Activated B cell treated with CpG ODN at 0.5 μM for 24 hours (primary cell): ENCODE data around the gene HS1BP3. TPM values are rescaled to one million over a fixed set of nuclear protein-coding genes. Genes with fewer than 3 reads are reported as not detected.

Source experiments
- ATAC-seq: fragments of 200-7000 bp; cut with Tn5 transposase; one replicate; pipeline ENCODE4 v1.10.0; 2021; ENCODE audit warnings: low read depth, mild to moderate bottlenecking, moderate library complexity
- CTCF ChIA-PET: fragments of 350-600 bp; sonication (Branson Sonifier 250); formaldehyde crosslinking; loops from one replicate; lab custom pipeline; 2021; ENCODE audit warnings: antibody characterized with exemption; lab: Charles Lee
- POLR2A ChIA-PET: fragments of 350-600 bp; sonication (Branson Sonifier 250); formaldehyde crosslinking; loops from one replicate; lab custom pipeline; 2021; ENCODE audit warnings: antibody characterized with exemption; lab: Charles Lee
- DNase-seq: peaks from one replicate; pipeline ENCODE4 v3.0.0; 2022
- H3K27ac Mint-ChIP-seq: one replicate; pipeline ENCODE4 v1.8.0; 2020; ENCODE audit warnings: mixed read lengths
- H3K27me3 Mint-ChIP-seq: one replicate; pipeline ENCODE4 v1.8.0; 2021; ENCODE audit warnings: mixed read lengths
- H3K36me3 Mint-ChIP-seq: one replicate; pipeline ENCODE4 v1.8.0; 2021; ENCODE audit warnings: low read depth, mixed read lengths
- H3K4me1 Mint-ChIP-seq: one replicate; pipeline ENCODE4 v1.8.0; 2021; ENCODE audit warnings: mixed read lengths
- H3K4me3 Mint-ChIP-seq: one replicate; pipeline ENCODE4 v1.8.0; 2020; ENCODE audit warnings: mild to moderate bottlenecking, mixed read lengths
- H3K9me3 Mint-ChIP-seq: one replicate; pipeline ENCODE4 v1.8.0; 2020; ENCODE audit warnings: mixed read lengths
- intact Hi-C: fragments of 100-400 bp; cut with micrococcal nuclease; formaldehyde crosslinking; loops from one replicate; pipeline ENCODE4 v1.15.1; 2024
- total RNA-seq: library from RNA; stranded (reverse); gene quantifications from 2 replicates; pipeline ENCODE4 v1.2.3, GENCODE V29; 2022
- TF ChIP-seq, protein P1 (sequence below): fragments of 200-600 bp; IDR thresholded peaks from one replicate; pipeline ENCODE4 v1.8.0; 2022; ENCODE audit warnings: antibody characterized with exemption, mild to moderate bottlenecking

The HS1BP3 gene
- total RNA-seq, 1 donor from 2014 or later = 13.1 TPM

DNA sequence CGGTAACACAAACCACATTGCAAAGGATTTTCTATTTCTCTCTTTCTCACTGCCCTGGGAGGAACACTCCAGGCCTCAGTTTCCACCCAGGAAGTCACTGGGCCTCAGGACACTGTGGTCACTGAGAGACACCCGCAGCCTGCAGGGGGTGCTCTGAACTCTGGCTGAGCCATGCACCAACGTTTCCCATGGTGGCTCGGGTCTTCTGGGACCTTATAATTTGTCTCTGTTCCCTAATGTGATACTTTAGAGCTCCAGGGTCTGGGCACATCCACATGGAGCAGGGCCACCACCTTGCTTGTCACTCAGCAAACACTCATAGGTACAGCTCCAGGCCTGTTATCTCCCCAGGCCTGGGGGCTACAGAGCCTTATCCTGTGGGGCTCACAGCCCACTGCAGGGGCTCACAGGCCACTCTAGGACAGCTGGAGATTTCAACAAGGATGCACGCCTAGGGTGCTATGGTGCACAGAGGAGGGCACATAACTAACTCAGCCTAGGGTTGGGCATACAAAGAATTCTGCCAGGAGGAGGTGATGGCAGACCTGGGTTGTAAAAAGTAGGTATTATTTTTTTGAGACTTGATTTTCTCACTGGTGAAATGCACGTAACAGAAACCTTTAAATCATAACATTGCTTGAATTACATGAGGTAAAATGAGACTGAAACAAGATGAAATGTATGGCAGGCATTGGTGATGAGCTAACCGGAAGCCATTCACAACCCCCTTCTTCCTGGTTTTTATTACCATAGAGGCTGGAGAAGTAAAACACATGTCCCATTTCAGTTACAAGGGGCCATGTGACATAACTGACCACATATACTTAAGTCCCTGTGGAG, 3.0 kb upstream of the HS1BP3 start:
- Mint-ChIP-seq H3K4me3 (no peak overlapping the region), H3K36me3 (peaks cover 2% of the 10 kb centered on the region), H3K27me3 (peaks cover 9% of the 10 kb centered on the region), H3K4me1 (peaks cover 20% of the 10 kb centered on the region), H3K9me3 (no peaks in the 10 kb centered on the region), H3K27ac (no peak overlapping the region)
- ChIA-PET POLR2A (no interaction called here), CTCF (interaction anchor here (0.8 to 1.3 kb wide), 2 partner anchors 9 to 309 kb away, joined by 5 read pairs; no protein-coding TSS in a partner anchor)
- ATAC-seq = no peak
- DNase-seq = no peak
- TF ChIP-seq, protein P1, sequence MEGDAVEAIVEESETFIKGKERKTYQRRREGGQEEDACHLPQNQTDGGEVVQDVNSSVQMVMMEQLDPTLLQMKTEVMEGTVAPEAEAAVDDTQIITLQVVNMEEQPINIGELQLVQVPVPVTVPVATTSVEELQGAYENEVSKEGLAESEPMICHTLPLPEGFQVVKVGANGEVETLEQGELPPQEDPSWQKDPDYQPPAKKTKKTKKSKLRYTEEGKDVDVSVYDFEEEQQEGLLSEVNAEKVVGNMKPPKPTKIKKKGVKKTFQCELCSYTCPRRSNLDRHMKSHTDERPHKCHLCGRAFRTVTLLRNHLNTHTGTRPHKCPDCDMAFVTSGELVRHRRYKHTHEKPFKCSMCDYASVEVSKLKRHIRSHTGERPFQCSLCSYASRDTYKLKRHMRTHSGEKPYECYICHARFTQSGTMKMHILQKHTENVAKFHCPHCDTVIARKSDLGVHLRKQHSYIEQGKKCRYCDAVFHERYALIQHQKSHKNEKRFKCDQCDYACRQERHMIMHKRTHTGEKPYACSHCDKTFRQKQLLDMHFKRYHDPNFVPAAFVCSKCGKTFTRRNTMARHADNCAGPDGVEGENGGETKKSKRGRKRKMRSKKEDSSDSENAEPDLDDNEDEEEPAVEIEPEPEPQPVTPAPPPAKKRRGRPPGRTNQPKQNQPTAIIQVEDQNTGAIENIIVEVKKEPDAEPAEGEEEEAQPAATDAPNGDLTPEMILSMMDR = no peak
- intact Hi-C loops = loop anchor here (5.0 to 10.0 kb wide), 2 partner anchors 429 to 1307 kb away; partner anchors contain the start of gene SDC1

GRCh38 chr2:20652673-20653575, 2.0 kb upstream of the HS1BP3 start:
- H3K4me3 Mint-ChIP-seq = no peak overlapping the region
- intact Hi-C loops = loop anchor here (5.0 to 10.0 kb wide), 2 partner anchors 428 to 1306 kb away; partner anchors contain the start of gene SDC1
- peaks cover 4% of the 10 kb centered on the region for H3K27me3 Mint-ChIP-seq
- TF ChIP-seq, protein P1 = no peak
- peaks cover 30% of the 10 kb centered on the region for H3K4me1 Mint-ChIP-seq
- DNase-seq (no peak), ATAC-seq (no peak)
- H3K9me3 Mint-ChIP-seq = no peaks in the 10 kb centered on the region
- ChIA-PET POLR2A (interaction anchor here (2.9 to 4.9 kb wide), 2 partner anchors 14 to 205 kb away, joined by 36 to 86 read pairs; partner anchors contain the start of genes GDF7 and RHOB), CTCF (interaction anchor here (2.0 to 3.4 kb wide), 2 partner anchors 9 to 11 kb away, joined by 12 to 36 read pairs; no protein-coding TSS in a partner anchor)
- H3K36me3 Mint-ChIP-seq = peaks cover 2% of the 10 kb centered on the region
- H3K27ac Mint-ChIP-seq = no peak overlapping the region

- H3K4me3 Mint-ChIP-seq = peak overlapping the region; percentile 87
- ChIA-PET POLR2A (interaction anchor here (1.7 to 4.9 kb wide), 4 partner anchors 15 to 204 kb away, joined by 11 to 86 read pairs (median 28); partner anchors contain the start of genes GDF7, LDAH and RHOB), CTCF (interaction anchor here (1.1 to 3.4 kb wide), 5 partner anchors 10 to 518 kb away, joined by 3 to 36 read pairs (median 7); no protein-coding TSS in a partner anchor)
- no peak for ATAC-seq
- intact Hi-C loops = loop anchor here (5.0 to 10.0 kb wide), 2 partner anchors 427 to 1305 kb away; partner anchors contain the start of gene SDC1
- TF ChIP-seq, protein P1 = no peak
- peaks cover 3% of the 10 kb centered on the region for H3K27me3 Mint-ChIP-seq
- H3K4me1 Mint-ChIP-seq = peaks cover 38% of the 10 kb centered on the region
- peak overlapping the region; percentile 20 for H3K27ac Mint-ChIP-seq
- peaks cover 2% of the 10 kb centered on the region for H3K36me3 Mint-ChIP-seq
- no peaks in the 10 kb centered on the region for H3K9me3 Mint-ChIP-seq
- DNase-seq = no peak
These were observed 1.2 kb upstream of the HS1BP3 start for GRCh38 chr2:20652141-20652540.

- Mint-ChIP-seq H3K4me1 (peaks cover 39% of the 10 kb centered on the region), H3K4me3 (peak overlapping the region; percentile 87), H3K36me3 (peaks cover 2% of the 10 kb centered on the region), H3K27me3 (peaks cover 3% of the 10 kb centered on the region), H3K27ac (peak overlapping the region; percentile 94), H3K9me3 (no peaks in the 10 kb centered on the region)
- intact Hi-C loops = loop anchor here (1.0 to 10.0 kb wide), 9 partner anchors 16 to 1304 kb away; partner anchors contain the start of genes GDF7, LAPTM4A, LDAH and PUM2
- ChIA-PET POLR2A (interaction anchor here (0.6 to 4.9 kb wide), 13 partner anchors 9 to 323 kb away, joined by 3 to 86 read pairs (median 5); partner anchors contain the start of genes GDF7, LDAH and RHOB), CTCF (interaction anchor here (0.8 to 3.4 kb wide), 16 partner anchors 9 to 517 kb away, joined by 3 to 36 read pairs (median 4); partner anchors contain the start of genes LDAH and RHOB)
- ATAC-seq (no peak), DNase-seq (no peak)
- TF ChIP-seq, protein P1 = no peak
These were observed 817 bp upstream of the HS1BP3 start for GRCh38 chr2:20651731-20652099.
